ENCODE results near the gene DHX29.

DNA sequence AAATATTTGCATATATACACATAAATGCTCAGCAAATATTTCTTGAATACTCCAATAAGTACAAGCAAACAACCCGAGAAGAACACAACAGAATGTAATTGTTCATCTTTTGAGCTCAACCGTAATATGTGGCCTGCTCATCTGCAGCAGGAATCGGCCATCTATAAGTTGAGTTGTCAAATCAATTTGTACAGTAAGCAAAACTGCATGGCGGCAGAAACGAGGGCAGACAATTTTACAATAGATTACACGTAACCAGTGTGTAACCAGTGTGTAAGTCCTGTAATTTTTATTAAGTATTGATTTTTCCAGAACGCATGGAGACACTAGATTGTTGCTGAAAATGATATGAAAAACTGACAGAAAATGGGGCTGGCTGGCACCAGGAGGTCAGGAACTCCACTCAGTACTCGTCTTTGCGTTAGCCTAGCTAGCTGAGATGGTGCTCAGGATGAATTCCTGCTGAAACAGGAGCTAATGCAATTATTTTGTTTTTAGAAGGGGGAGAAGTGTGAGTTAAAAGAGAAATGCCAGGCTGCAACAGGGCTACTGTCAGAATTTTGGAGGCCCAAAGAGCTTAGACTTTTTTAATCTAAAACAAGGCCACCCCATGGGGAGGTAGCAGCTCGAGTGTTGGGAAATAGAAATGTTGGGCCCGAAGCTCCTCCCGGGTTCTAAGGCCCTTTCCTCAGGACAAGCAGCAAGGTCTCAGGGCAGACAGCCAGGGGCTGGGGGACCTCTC, 682 bp downstream of the DHX29 start:
- TF ChIP-seq POLR2A (IDR thresholded peaks at IDR 0.05; ENCODE audit: low read depth) = no peak
- TF ChIP-seq CTCF (IDR thresholded peaks at IDR 0.05) = no peak
